ENCODE results near the gene ISM1. TPM values are rescaled to one million over a fixed set of nuclear protein-coding genes. Genes with fewer than 3 reads are reported as not detected.

The ISM1 gene
- polyA plus RNA-seq, 1 donor from 2014 or later = not detected

GRCh38 chr20:13243826-13244376 lies 22.8 kb downstream of the ISM1 start:
- Histone ChIP-seq H3K9ac (ENCODE audit: low read length) (no peak overlapping the region), H3K27ac (ENCODE audit: low read length) (no peak overlapping the region), H3K4me3 (ENCODE audit: low read length) (no peak overlapping the region), H3K27me3 (ENCODE audit: insufficient read depth, low read depth, low read length) (no peaks in the 10 kb centered on the region), H3K4me2 (ENCODE audit: low read length) (no peak overlapping the region), H4K20me1 (ENCODE audit: insufficient read depth) (no peaks in the 10 kb centered on the region), H3K9me2 (ENCODE audit: insufficient read depth, low read length) (no peaks in the 10 kb centered on the region), H3K79me2 (replicated peaks; ENCODE audit: insufficient read depth, low read length) (no peaks in the 10 kb centered on the region), H3K36me3 (ENCODE audit: insufficient read depth, low read length) (no peaks in the 10 kb centered on the region), H3K9me3 (ENCODE audit: low read length) (no peaks in the 10 kb centered on the region), H2AFZ (ENCODE audit: low read depth, low read length) (no peak overlapping the region), H3F3A (ENCODE audit: insufficient read depth, low read length, poor library complexity, severe bottlenecking) (no peaks in the 10 kb centered on the region)
- no peak for TF ChIP-seq RAD21 (conservative IDR thresholded peaks at IDR 0.05)
- no peak for TF ChIP-seq EZH2 (IDR thresholded peaks at IDR 0.05; ENCODE audit: borderline replicate concordance, insufficient read depth, low read length, poor library complexity, severe bottlenecking)
- no peak for TF ChIP-seq POLR2AphosphoS5 (IDR thresholded peaks at IDR 0.05)
- no peak for TF ChIP-seq TAF1 (IDR thresholded peaks at IDR 0.05; ENCODE audit: low read depth)
- TF ChIP-seq SMC3 (conservative IDR thresholded peaks at IDR 0.05; ENCODE audit: poor library complexity) = no peak
- TF ChIP-seq CTCF (IDR thresholded peaks at IDR 0.05; ENCODE audit: poor library complexity, severe bottlenecking) = no peak
- no peak for TF ChIP-seq REST (IDR thresholded peaks at IDR 0.05; ENCODE audit: borderline replicate concordance)
- TF ChIP-seq EP300 (conservative IDR thresholded peaks at IDR 0.05; ENCODE audit: poor library complexity, severe bottlenecking) = no peak
- TF ChIP-seq MXI1 (conservative IDR thresholded peaks at IDR 0.05; ENCODE audit: poor library complexity, severe bottlenecking) = no peak

GRCh38 chr20:13245250-13245723 lies 24.2 kb downstream of the ISM1 start:
- Histone ChIP-seq H3K9ac (ENCODE audit: low read length) (no peak overlapping the region), H3K36me3 (ENCODE audit: insufficient read depth, low read length) (no peaks in the 10 kb centered on the region), H3K4me3 (ENCODE audit: low read length) (no peak overlapping the region), H3K4me2 (ENCODE audit: low read length) (no peak overlapping the region), H3K27me3 (ENCODE audit: insufficient read depth, low read depth, low read length) (no peaks in the 10 kb centered on the region), H3K79me2 (replicated peaks; ENCODE audit: insufficient read depth, low read length) (no peaks in the 10 kb centered on the region), H3F3A (ENCODE audit: insufficient read depth, low read length, poor library complexity, severe bottlenecking) (no peaks in the 10 kb centered on the region), H3K9me3 (ENCODE audit: low read length) (no peaks in the 10 kb centered on the region), H3K27ac (ENCODE audit: low read length) (no peak overlapping the region), H3K9me2 (ENCODE audit: insufficient read depth, low read length) (no peaks in the 10 kb centered on the region), H2AFZ (ENCODE audit: low read depth, low read length) (no peak overlapping the region), H4K20me1 (ENCODE audit: insufficient read depth) (no peaks in the 10 kb centered on the region)
- TF ChIP-seq TAF1 (IDR thresholded peaks at IDR 0.05; ENCODE audit: low read depth) (no peak), MXI1 (conservative IDR thresholded peaks at IDR 0.05; ENCODE audit: poor library complexity, severe bottlenecking) (no peak), SMC3 (conservative IDR thresholded peaks at IDR 0.05; ENCODE audit: poor library complexity) (no peak), REST (IDR thresholded peaks at IDR 0.05; ENCODE audit: borderline replicate concordance) (no peak), EZH2 (IDR thresholded peaks at IDR 0.05; ENCODE audit: borderline replicate concordance, insufficient read depth, low read length, poor library complexity, severe bottlenecking) (no peak), RAD21 (conservative IDR thresholded peaks at IDR 0.05) (no peak), POLR2AphosphoS5 (IDR thresholded peaks at IDR 0.05) (no peak), EP300 (conservative IDR thresholded peaks at IDR 0.05; ENCODE audit: poor library complexity, severe bottlenecking) (no peak), CTCF (IDR thresholded peaks at IDR 0.05; ENCODE audit: poor library complexity, severe bottlenecking) (no peak)

Measured in neural cell (in vitro differentiated cells).